IPS DF 19.7 (cell line): ENCODE results near the gene GPR162.

ENCODE experiments used
- DNase-seq: peaks from one replicate; pipeline ENCODE4 v3.0.0-alpha.2; 2013; ENCODE audit warnings: low read depth, low spot score

The GPR162 gene

GRCh38 chr12:6821591-6822425 lies at the start of gene GPR162:
TSS of gene GPR162 (plus strand) at chr12:6821821. CDS start at chr12:6823899, 2,078 bp downstream.
- DNase-seq: peak; percentile 78

DNA sequence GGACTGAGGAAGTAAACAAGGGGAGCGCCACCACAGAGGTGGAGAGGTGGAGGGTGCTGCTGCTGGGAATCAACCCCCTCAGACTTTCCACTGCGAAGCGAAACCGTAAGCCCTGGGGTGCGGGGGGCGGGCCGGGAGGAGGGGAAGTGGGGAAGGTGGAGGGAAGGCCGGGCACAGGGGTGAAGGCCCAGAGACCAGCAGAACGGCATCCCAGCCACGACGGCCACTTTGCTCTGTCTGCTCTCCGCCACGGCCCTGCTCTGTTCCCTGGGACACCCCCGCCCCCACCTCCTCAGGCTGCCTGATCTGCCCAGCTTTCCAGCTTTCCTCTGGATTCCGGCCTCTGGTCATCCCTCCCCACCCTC lies 49.3 kb upstream of the GPR162 start, which contains the start of gene LAG3:
TSS of gene LAG3 (plus strand) at position 190 of the 365 bp plus-strand sequence. CDS start 333 bp downstream, outside the sequence.
- no peak for DNase-seq

DNA sequence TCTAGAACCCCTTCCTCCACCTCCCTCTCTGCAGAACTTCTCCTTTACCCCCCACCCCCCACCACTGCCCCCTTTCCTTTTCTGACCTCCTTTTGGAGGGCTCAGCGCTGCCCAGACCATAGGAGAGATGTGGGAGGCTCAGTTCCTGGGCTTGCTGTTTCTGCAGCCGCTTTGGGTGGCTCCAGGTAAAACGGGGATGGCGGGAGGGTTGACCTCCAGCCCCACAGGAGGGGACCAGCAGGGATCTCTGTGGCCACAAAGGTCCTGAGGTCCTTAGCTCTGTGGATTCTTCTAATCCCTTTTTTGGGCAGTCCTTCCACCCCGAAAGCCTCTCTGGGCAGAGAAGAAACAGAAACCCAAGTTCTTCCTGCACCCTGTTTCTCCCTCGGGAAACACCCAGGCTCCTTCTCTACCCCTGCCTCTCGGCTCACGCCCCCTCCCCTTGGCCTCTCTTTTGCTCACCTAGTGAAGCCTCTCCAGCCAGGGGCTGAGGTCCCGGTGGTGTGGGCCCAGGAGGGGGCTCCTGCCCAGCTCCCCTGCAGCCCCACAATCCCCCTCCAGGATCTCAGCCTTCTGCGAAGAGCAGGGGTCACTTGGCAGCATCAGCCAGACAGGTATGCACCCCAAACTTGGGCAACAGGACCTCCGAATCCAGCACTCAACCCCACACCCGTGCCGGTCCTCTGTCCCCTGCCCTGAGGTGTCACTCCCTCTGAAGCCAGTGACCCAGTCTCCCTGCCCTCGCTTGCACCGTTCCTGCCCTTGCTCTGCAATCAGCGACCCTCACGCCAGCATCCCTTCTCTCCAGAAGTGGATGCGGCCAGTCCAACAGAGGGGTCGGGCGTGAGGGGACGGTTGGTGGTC lies 48.7 kb upstream of the GPR162 start:
- DNase-seq: no peak

DNA sequence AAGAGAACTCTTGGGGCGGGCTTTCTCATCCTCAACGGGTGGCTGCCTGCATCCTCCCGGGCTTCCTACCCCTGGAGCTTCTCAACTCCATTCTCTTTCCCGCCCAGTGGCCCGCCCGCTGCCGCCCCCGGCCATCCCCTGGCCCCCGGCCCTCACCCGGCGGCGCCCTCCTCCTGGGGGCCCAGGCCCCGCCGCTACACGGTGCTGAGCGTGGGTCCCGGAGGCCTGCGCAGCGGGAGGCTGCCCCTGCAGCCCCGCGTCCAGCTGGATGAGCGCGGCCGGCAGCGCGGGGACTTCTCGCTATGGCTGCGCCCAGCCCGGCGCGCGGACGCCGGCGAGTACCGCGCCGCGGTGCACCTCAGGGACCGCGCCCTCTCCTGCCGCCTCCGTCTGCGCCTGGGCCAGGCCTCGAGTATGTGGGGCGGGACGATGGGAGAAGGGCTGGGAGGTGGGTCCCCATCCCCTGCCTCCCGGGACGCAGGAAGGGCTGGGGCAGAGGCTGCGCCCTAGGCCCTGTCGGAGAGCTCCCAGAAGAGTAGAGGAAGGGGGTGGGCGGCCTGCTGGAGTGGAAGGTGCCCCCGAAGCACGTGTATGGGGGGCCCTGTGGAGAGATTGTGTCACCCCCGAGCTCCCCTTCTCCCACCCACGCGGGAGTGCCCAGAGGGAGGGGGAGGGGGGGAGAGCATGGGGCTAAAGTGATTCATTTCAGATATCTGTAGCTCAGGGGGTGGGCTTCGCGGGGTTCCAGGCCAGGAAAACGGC lies 47.9 kb upstream of the GPR162 start:
- no peak for DNase-seq

GRCh38 chr12:6774499-6775062 lies 47.0 kb upstream of the GPR162 start:
- DNase-seq: no peak

DNA sequence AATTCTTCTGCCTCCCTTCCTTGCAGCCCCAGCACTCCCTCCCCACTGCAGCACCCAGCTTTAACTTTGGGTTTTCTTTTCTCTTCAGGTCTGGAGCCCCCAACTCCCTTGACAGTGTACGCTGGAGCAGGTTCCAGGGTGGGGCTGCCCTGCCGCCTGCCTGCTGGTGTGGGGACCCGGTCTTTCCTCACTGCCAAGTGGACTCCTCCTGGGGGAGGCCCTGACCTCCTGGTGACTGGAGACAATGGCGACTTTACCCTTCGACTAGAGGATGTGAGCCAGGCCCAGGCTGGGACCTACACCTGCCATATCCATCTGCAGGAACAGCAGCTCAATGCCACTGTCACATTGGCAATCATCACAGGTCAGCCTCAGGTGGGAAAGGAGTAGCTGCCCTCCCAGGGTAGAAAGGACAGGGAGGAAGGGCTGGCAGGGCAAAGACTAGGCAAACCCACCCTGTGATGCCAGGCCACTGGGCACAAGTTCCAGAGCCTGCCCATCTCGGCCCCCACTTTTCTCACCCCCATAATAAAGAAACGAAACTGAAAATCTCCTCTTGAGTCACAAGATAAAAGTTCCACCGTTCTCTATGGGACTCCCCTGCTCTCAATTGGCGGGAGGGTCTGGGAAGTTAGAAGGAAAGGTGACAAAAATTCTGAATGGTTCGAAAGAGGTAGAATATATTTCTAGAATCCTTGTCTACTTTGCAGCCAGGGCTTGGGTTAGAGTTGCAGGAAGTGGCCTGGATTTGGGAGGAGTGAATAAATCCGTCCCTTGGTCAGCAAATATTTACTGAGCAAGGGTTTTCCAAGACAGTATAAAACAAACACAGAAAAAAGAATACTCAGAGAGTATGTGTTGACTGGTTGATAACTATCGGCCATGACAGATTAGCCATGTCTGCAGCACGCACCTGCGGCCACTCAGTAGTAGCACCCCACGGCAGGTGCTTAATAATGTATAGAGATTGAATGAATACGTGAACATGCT lies 46.1 kb upstream of the GPR162 start:
- no peak for DNase-seq

DNA sequence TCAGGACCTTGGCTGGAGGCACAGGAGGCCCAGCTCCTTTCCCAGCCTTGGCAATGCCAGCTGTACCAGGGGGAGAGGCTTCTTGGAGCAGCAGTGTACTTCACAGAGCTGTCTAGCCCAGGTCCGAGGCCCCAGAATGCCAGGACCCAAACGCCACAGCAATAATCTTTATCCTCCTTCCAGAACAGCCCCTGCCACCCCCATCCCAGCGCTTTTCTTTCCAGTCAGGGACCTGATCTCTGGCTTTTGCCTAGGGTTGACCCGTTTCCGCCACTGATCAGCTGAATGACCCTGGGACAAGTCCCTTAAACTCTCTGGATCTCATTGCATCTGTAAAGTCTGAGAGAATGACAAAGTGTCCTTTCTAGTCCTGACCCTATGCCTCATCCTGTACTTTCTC lies 44.2 kb upstream of the GPR162 start:
- no peak for DNase-seq

DNA sequence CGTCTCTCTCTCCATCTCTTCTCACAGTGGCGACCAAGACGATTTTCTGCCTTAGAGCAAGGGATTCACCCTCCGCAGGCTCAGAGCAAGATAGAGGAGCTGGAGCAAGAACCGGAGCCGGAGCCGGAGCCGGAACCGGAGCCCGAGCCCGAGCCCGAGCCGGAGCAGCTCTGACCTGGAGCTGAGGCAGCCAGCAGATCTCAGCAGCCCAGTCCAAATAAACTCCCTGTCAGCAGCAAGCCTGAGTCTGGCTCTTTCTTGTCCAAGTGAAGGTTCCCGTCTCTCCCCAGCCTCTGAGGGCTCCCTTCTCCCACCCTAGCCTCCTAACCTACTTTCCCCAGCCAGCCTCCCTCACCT lies 43.4 kb upstream of the GPR162 start:
- DNase-seq: no peak

DNA sequence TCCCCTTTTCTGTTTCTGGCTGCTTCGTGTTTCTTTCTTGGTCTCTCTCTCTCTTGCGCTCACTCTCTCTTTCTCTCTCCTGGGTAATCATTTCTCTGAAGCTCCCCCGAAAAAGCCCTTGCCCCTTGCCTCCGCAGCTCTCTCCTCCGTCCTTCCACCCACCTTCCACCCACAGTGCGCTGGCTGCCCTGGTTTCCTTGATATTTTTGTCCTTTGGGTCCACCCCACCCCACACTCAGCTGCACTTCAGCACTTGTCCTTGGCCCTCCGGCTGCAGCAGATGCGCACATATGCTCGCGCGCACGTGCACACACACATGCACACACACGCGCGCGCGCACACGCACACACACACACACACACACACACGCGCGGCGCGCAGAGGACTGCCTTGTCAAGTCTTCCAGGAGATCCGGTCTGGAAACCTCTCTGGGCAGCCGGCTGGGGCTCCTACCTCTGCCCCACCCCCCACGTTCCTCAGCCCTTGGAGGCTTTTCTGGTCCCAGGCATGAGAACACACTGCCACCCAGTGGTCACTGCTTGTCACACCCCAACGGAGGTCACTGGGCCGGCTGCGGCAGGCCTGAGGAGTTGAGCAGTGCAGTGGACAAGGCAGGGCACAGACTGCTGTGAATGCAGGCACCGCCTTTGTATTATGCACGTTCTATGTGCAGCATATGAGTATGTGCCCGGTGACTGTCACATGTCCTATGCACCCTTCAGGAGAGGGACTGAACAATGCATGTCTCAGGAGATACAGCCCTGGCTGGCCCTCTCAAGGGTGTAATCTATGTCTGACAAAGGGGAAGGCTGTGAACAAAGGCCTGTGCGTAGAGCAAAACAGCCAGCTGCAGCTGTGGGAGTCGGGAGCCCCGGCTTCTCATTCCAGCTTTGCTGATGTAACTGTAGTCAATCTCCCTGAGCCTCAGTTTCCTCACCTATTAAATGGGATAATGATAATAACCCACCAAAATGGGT lies 42.8 kb upstream of the GPR162 start:
- peak; percentile 86 for DNase-seq

DNA sequence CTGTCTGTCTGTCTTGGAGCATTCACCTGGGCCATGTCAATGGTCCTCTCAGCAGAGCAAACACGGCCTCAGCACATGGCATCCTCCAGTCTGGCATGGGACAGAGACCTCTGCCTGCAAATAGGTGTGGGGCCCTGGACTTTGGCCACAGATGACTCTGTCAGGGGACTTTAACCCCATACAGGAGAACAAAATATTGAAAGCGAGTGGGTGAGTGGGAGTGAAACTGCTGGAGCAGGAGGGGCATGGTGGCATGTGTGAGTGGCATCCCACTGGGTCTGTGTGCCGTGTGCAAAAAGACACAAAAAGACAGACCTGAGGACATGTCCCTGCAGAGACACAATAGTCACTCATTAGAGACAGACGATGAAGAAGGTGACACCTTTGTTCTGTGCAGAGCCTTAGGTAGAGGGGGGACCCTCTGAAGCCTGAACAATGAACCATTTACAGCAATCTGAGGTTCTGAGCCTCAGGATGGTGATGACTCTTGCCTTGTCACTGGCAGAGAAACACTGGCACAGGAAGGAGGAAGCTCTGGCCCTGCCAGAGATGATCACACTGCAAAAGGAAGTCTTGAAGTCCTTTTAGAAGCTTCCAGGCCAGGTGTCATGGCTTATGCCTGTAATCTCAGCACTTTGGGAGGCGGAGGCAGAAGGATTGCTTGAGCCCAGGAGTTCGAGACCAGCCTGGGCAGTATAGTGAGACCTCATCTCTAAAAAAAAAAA lies 41.8 kb upstream of the GPR162 start:
- DNase-seq: no peak

DNA sequence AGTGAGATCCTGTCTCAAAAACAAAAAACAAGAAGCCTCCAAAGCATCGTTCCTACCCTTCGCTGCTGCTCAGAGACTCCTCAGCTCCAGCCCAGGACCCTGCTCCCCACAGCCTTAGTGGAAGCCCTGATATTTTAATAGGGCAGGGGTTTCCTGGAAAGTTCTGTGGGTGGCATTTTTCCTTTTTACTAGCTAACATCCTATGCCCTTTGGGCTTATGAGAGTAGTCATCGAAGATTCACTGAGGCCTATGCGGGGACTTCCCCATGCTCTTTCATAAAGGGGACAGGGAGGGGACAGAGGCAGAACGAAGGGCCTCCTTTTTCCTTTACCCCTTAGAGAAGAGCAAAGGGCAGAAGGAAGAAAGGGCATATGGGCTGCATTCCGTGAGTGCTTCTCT lies 41.0 kb upstream of the GPR162 start:
- no peak for DNase-seq

DNA sequence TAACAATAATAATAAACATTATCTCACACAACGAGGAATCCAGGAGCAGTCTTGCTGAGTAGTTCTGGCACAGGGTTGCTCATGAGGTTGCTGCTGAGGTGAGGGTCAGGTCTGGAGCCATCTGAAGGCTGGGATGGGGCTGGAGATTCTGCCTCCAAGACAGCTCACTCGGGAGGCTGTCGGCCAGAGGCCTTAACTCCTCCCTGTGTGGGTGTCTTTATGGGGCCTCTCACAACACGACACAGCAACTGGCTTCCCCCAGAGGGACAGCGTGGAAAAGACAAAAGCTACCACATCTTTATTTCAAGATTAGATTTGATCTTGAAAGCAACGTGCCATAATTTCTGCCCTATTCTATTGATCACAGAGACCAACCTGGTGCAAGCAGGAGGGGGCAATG lies 39.5 kb upstream of the GPR162 start:
- no peak for DNase-seq

- no peak for DNase-seq
Observed at GRCh38 chr12:6782850-6783566, 38.6 kb upstream of the GPR162 start.

DNA sequence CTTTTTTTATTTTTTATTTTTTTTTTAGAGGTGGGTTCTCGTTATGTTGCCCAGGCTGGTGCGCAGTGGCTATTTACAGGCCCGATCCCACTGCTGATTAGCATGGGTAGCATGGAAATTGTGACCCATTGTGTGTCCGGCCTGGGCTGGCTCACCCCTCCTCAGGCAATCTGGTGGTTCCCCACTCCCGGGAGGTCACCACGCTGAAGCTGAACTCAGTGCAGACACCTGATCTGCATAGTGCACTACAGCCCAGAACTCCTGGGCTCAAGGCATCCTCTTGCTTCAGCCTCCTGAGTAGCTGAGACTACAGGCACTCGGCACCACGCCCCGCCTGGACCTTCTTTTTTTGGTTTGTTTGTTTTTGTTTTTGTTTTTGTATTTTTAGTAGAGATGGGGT lies 37.8 kb upstream of the GPR162 start:
- no peak for DNase-seq

GRCh38 chr12:6784296-6784695 lies 37.3 kb upstream of the GPR162 start:
- DNase-seq: no peak

- DNase-seq: no peak
Observed at GRCh38 chr12:6784761-6785160, 36.9 kb upstream of the GPR162 start.

- no peak for DNase-seq
Observed at GRCh38 chr12:6786416-6787094, 35.1 kb upstream of the GPR162 start.
